Activated T-helper 1 cell treated with anti-CD3 and anti-CD28 coated beads, Interleukin-12 subunit alpha, Interleukin-12 subunit beta, Interleukin-2, Interleukin-4 antibody, amounts not matched to agents 30 ng/mL and 10 ng/mL and 1 ng/mL, durations not matched to agents 14 hours and 24 hours and 36 hours (primary cell): Measurements from ENCODE around the gene ARHGAP4. TPM values are rescaled to one million over a fixed set of nuclear protein-coding genes. Genes with fewer than 3 reads are reported as not detected.

Source experiments
- DNase-seq: peaks from one replicate; pipeline ENCODE4 v3.0.0; 2021; ENCODE audit warnings: low spot score
- H3K27ac Mint-ChIP-seq: one replicate; pipeline ENCODE4 v1.8.0; 2021; ENCODE audit warnings: mild to moderate bottlenecking, mixed read lengths
- H3K27me3 Mint-ChIP-seq: one replicate; pipeline ENCODE4 v1.8.0; 2022; ENCODE audit warnings: mild to moderate bottlenecking, moderate library complexity, mixed read lengths; ENCODE audit not compliant: insufficient read depth
- H3K36me3 Mint-ChIP-seq: one replicate; pipeline ENCODE4 v1.8.0; 2021; ENCODE audit warnings: low read depth, mixed read lengths
- H3K4me1 Mint-ChIP-seq: one replicate; pipeline ENCODE4 v1.8.0; 2021; ENCODE audit warnings: low read depth, mixed read lengths
- H3K4me3 Mint-ChIP-seq: one replicate; pipeline ENCODE4 v1.8.0; 2021; ENCODE audit warnings: mild to moderate bottlenecking, moderate library complexity, mixed read lengths
- H3K9me3 Mint-ChIP-seq: one replicate; pipeline ENCODE4 v1.8.0; 2021; ENCODE audit warnings: mixed read lengths
- intact Hi-C: fragments of 100-400 bp; cut with micrococcal nuclease; formaldehyde crosslinking; loops from one replicate; pipeline ENCODE4 v1.15.1; 2024
- total RNA-seq: library from RNA; stranded (reverse); gene quantifications from 2 replicates; pipeline ENCODE4 v1.2.3, GENCODE V29; 2022

The ARHGAP4 gene
- total RNA-seq, 1 donor from 2014 or later, result 128 TPM

DNA sequence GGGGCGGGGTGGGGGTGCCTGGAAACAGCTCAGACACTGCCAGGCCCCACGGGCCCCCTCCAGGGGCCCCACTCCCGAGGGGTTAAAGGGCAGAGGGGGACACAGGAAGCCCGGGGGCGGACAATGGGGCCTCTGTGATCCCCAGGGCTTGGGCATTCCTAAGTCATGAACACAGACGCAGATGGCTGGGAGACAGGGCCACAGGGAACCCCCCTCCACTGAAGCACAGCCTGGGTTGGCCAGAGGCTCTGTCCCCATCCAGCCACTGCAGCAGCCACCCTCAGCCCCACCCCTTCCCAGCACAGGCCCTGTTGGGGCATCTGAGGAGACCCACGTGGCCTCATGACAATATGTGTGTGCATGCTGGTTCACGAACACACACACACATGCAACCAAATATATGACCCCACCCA, 44.0 kb downstream of the ARHGAP4 start:
- no peaks in the 10 kb centered on the region for H3K9me3 Mint-ChIP-seq
- peaks cover 19% of the 10 kb centered on the region for H3K4me1 Mint-ChIP-seq
- intact Hi-C loops, result no loop called here
- H3K4me3 Mint-ChIP-seq, result no peak overlapping the region
- peaks cover 8% of the 10 kb centered on the region for H3K27me3 Mint-ChIP-seq
- H3K36me3 Mint-ChIP-seq, result no peaks in the 10 kb centered on the region
- DNase-seq, result no peak
- H3K27ac Mint-ChIP-seq, result no peak overlapping the region

DNA sequence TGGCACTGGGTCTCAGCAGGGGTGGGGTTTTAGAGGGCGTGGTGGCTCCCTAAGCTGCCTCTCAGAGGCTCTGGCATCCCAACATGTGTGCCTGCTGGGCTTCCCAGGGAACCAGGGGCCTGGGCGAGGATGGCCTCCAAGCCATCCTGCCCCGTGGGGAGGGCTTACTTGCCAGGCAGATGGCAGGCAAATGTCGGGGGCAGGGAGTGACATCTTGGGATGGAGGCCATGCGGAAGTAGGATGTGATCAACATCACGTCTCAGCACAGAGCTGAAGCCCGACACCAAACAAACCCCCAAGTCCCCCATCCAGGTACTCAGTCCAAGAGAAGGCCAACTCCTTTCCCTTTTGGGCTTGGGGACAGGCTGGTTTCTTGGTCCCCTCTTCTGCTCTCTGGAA, 44.8 kb downstream of the ARHGAP4 start:
- Mint-ChIP-seq H3K36me3 (no peaks in the 10 kb centered on the region), H3K4me1 (peaks cover 21% of the 10 kb centered on the region), H3K4me3 (no peak overlapping the region), H3K27me3 (peaks cover 8% of the 10 kb centered on the region), H3K27ac (no peak overlapping the region), H3K9me3 (no peaks in the 10 kb centered on the region)
- intact Hi-C loops, result no loop called here
- no peak for DNase-seq

DNA sequence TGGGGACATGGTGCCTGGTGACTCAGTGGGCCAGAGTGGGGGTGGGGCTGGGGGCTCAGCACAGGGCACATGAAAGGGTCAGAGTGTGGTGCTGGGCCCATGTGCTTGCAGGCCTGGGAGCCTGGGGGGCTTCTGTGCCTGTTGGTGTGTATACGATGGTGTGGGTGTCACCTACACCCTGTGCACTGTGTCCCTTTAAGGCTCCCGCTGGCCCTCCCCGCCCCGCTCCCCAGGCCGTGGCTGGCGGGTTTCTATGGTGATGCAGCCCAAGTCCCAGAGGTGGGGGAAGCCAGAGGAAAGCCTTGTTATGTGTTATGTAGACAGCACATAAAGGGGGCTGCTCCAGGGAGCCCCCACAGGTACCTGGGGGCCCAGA, 45.6 kb downstream of the ARHGAP4 start:
- peaks cover 8% of the 10 kb centered on the region for H3K27me3 Mint-ChIP-seq
- no peak overlapping the region for H3K4me3 Mint-ChIP-seq
- H3K4me1 Mint-ChIP-seq, result peaks cover 24% of the 10 kb centered on the region
- no peaks in the 10 kb centered on the region for H3K36me3 Mint-ChIP-seq
- intact Hi-C loops, result no loop called here
- no peak for DNase-seq
- no peaks in the 10 kb centered on the region for H3K9me3 Mint-ChIP-seq
- H3K27ac Mint-ChIP-seq, result no peak overlapping the region

DNA sequence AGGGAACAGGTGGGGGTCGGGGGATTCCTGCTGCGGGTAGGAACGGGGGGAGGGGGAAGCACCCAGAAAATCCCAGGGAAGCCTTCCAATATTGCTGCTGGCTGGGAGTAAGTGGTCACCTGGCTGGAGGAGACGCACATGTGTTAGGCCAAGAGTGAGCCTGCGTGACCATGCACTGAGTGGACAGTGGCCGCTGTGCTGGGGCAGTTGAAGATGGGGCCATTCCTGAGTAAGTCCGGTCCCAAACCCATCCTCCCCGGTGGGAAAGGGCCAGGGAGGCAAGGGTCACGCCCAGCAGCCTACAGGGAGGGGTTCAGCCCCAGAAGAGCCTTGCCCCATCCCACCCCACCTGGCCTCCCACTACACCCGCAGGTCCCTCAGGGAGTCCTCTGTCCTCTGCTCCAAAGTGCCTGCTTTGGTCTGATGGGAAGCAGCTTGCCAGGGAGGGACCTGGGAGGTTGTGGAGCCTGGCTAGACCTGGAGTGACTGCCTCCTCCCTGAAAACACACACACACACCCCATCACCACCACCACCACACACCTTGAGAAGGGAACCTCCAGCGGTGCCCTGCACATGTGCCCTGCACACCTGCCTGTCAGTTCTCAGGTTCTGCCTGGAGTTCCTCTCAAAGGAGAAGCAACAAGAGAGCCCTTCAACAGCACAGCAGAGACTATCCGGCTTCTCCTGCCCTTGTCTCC, 46.2 kb downstream of the ARHGAP4 start:
- intact Hi-C loops, result loop anchor here (1.0 to 5.0 kb wide), 2 partner anchors 46 to 63 kb away; partner anchors contain the start of gene ARHGAP4
- Mint-ChIP-seq H3K36me3 (no peaks in the 10 kb centered on the region), H3K27me3 (peaks cover 6% of the 10 kb centered on the region), H3K4me1 (peaks cover 24% of the 10 kb centered on the region), H3K9me3 (no peaks in the 10 kb centered on the region), H3K4me3 (no peak overlapping the region), H3K27ac (no peak overlapping the region)
- no peak for DNase-seq

DNA sequence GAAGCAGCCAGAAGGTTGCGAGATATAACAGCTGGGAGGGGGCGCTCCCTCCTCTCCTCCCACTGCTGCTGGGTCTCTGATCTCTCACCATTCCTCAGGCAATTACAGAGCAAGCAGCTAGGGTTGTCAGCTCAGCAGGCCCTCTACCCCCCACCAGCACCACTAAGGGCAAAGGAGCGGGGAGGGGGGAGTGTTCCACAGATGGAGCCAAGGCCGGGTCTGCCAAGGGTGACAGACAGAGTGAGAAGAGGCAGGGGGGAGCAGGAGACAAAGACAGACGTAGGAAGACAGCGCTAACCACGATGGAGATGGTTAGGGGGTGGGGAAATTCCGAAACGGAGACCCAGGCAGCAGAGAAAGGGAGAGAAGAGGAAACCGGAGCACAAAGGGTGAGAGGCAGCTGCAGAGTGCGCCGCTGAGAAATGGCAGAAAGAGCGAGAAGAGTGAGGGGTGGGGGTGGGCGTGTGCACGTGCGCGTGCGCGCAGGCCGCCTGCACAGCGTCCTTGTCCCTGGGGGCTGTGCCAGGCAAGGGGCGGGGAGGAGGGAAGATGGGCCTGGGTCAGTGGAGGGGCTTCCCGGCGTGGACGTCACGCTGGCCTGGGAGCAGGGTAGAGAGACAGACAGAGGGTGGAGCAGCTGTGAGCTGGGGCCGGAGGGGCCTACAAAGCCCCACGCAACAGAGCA, 47.0 kb downstream of the ARHGAP4 start:
- intact Hi-C loops, result loop anchor here (1.0 to 5.0 kb wide), 2 partner anchors 47 to 62 kb away; partner anchors contain the start of gene ARHGAP4
- Mint-ChIP-seq H3K36me3 (no peaks in the 10 kb centered on the region), H3K27ac (peak overlapping the region; percentile 73), H3K4me1 (peaks cover 24% of the 10 kb centered on the region), H3K27me3 (peaks cover 5% of the 10 kb centered on the region), H3K9me3 (no peaks in the 10 kb centered on the region), H3K4me3 (peak overlapping the region; percentile 80)
- peak; percentile 8 for DNase-seq

DNA sequence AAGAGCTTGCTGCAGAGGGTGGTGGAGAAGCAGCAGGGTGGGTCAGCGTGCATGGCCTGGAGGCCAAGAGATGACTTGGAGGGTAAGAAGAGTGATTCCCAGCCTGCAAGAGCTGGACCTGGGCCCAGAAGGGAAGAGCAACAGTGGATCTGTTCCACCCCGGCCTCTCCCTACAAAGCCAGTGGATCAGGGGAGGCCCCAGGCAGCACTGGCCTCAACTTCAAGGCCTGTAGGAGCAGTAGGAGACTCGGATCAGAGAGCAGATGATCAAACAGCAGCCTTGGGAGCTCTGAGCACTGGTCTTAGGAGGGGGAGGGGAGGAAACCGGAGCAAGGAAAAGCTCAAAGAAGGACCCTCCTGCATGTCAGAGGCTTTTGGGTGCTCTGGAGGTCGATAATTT, 47.7 kb downstream of the ARHGAP4 start:
- Mint-ChIP-seq H3K36me3 (no peaks in the 10 kb centered on the region), H3K27ac (no peak overlapping the region), H3K4me1 (peaks cover 24% of the 10 kb centered on the region), H3K9me3 (no peaks in the 10 kb centered on the region), H3K27me3 (peaks cover 5% of the 10 kb centered on the region), H3K4me3 (no peak overlapping the region)
- DNase-seq, result no peak
- intact Hi-C loops, result loop anchor here (5.0 kb wide), 1 partner anchor 61 kb away; no protein-coding TSS in a partner anchor

DNA sequence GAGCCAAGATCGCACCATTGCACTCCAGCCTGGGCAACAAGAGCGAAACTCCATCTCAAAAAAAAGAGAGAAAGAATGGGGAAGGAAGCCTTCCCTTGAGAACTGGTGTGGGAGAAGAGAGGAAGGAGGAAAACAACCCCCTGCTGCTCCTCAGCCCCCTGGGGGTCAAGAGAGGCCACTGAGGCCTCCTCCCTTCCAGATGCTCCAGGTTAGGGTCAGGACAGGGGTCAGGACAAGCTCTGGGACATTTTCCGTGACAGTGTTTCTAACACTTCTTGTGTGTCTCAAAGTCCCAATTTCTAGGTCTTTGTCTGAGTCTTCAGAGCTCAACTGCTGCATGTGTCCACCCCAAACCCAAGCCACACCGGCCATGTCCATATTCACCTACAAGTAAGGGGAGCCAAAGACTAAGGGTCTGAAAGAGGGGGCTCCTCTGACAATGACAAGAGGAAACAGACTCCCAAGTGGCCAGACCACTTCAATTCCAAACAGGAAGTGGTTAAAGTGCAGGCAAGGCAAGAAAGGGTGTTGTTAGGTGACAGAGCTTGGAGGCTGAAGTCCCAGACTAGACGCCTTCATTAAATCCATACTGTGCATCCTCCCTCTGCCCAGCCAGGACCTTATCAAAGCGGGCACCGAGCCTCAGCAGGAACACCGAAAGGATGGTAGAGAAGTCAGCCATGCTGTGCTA, 48.3 kb downstream of the ARHGAP4 start:
- Mint-ChIP-seq H3K27me3 (peaks cover 5% of the 10 kb centered on the region), H3K27ac (no peak overlapping the region), H3K4me3 (no peak overlapping the region), H3K9me3 (no peaks in the 10 kb centered on the region), H3K36me3 (no peaks in the 10 kb centered on the region), H3K4me1 (peaks cover 24% of the 10 kb centered on the region)
- intact Hi-C loops, result loop anchor here (5.0 kb wide), 1 partner anchor 60 kb away; no protein-coding TSS in a partner anchor
- no peak for DNase-seq

DNA sequence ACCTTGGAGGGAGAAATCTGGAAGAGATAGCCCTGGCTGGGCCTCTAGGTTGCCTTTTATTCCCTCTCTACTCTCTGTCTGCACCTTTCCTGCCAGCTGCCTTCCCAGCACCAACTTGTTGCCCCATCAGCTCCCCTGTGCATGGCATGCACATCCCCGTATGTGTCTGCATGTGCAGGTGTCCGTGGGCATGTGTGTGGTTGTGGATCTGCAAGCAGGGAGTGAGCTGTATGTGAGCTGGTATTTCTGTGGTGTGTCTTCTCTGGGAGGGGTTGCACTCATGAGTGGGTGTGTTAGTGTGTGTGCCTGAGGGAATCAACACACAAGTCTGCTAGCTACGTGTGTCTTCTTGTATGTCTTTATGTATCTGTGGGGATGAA, 50.0 kb downstream of the ARHGAP4 start:
- Mint-ChIP-seq H3K9me3 (no peaks in the 10 kb centered on the region), H3K36me3 (no peaks in the 10 kb centered on the region), H3K27me3 (peaks cover 5% of the 10 kb centered on the region), H3K4me3 (peak overlapping the region; percentile 19), H3K27ac (peak overlapping the region; percentile 40), H3K4me1 (peaks cover 24% of the 10 kb centered on the region)
- intact Hi-C loops, result loop anchor here (5.0 kb wide), 1 partner anchor 59 kb away; no protein-coding TSS in a partner anchor
- DNase-seq, result no peak

DNA sequence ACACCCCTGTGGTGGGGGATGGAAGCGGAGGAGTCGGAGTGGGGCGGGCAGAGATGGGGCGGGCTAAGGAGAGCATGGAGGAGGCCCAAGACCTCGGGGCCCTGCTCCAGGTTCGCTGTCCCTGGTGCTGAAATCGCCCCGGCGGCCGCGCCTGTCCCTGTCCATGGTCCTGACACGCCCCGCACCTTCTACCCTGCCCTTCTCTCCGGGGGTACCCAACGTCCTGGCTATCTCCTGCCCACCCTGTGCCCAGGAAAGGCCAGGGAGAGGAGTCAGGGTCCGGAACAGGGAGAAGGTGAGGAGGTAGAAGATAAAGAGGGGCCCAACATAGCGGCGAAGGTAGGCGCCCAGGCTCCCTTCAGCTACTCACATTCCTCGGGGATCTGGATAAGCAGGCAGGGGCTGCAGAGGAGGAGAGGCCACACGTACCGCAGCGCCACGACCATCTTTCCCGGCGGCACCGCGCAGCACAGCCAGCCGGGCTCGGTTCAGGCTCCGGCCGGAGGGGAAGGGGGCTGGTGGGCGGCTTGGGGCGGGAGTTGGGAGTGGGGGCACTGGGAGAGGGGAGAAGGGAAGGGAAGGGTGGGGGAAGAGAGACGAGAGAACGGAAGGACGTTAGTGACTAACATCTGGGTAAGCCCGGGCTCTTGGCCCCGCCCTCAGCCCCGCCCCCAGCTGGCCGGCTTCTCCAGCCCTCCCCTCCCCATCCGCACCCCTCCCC, 50.5 kb downstream of the ARHGAP4 start:
- Mint-ChIP-seq H3K4me3 (no peak overlapping the region), H3K36me3 (no peaks in the 10 kb centered on the region), H3K27ac (no peak overlapping the region), H3K27me3 (peaks cover 5% of the 10 kb centered on the region), H3K9me3 (no peaks in the 10 kb centered on the region), H3K4me1 (peaks cover 24% of the 10 kb centered on the region)
- intact Hi-C loops, result loop anchor here (1.0 to 5.0 kb wide), 2 partner anchors 58 to 94 kb away; no protein-coding TSS in a partner anchor
- DNase-seq, result peak; percentile 54

DNA sequence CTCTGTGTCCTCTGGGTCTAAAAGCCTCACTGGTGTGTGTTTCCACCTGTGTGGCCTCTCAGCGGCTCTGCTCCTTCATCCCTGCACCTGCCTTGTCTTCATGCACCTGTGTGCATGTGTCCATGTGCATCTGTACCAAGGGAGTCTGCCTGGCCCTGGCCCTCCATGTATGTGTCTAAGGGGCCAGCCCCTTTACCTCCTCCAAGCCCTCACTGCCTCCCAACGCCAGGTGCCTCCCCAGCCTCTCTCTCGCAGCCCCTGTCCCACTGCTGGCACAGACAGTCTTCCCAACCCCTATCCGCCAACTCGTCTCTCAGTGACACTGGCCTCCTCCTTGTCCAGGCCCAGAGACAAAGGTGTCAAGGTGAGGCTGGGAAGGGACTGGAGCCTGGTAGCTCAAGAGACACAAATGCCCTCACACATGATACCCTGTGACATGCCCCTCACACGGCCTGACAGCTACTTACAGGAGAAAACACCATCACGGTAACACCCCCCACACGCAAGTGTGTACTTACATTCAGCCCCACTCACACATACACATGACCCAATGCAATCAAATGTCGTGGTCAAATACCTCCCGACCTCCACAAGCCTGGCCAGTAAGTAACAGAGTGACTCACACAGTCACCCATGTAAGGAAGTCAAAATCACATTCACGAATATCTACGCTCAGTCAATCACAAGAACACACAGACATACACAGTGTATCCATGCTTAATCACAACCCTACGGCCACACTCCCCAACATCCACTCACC, 51.5 kb downstream of the ARHGAP4 start:
- no peaks in the 10 kb centered on the region for H3K36me3 Mint-ChIP-seq
- peaks cover 24% of the 10 kb centered on the region for H3K4me1 Mint-ChIP-seq
- intact Hi-C loops, result loop anchor here (1.0 to 5.0 kb wide), 2 partner anchors 57 to 95 kb away; no protein-coding TSS in a partner anchor
- no peak for DNase-seq
- H3K27me3 Mint-ChIP-seq, result peaks cover 2% of the 10 kb centered on the region
- H3K9me3 Mint-ChIP-seq, result no peaks in the 10 kb centered on the region
- H3K4me3 Mint-ChIP-seq, result no peak overlapping the region
- H3K27ac Mint-ChIP-seq, result peak overlapping the region; percentile 18

DNA sequence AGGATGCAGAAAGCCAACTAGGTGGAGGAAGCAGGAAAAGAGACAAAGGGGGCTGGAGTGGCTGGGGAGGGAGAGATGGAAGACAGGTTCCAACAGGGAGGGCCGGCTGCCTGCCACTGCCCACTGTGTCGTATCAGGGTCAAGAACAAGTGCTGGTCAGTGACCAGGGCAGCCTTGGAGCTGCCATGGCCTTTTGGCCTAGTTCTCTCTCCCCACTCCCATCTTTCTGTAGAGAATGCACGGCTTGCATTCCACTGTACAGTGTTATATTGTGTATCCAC, 52.0 kb downstream of the ARHGAP4 start:
- Mint-ChIP-seq H3K4me1 (peaks cover 19% of the 10 kb centered on the region), H3K27ac (no peak overlapping the region), H3K27me3 (peaks cover 2% of the 10 kb centered on the region), H3K4me3 (no peak overlapping the region), H3K36me3 (no peaks in the 10 kb centered on the region), H3K9me3 (no peaks in the 10 kb centered on the region)
- intact Hi-C loops, result no loop called here
- DNase-seq, result no peak
